ENCODE measurements around the gene PGPEP1. TPM values are rescaled to one million over a fixed set of nuclear protein-coding genes. Genes with fewer than 3 reads are reported as not detected.

PGPEP1 gene
- total RNA-seq, 1 donor from 2014 or later: 5.6 TPM

- Mint-ChIP-seq H3K4me1 (peaks cover 19% of the 10 kb centered on the region), H3K36me3 (ENCODE audit: low read depth) (peaks cover 52% of the 10 kb centered on the region)
Measured at GRCh38 chr19:18312092-18312534, 28.3 kb upstream of the PGPEP1 start.

GRCh38 chr19:18313398-18313797 is 27.0 kb upstream of the PGPEP1 start:
- ChIA-PET POLR2A (interaction anchor here (0.6 to 21.9 kb wide), 3 partner anchors 9 to 36 kb away, joined by 3 to 857 read pairs (median 36); partner anchors contain the start of genes IQCN and JUND), CTCF (interaction anchor here (0.8 to 2.2 kb wide), 2 partner anchors 26 to 34 kb away, joined by 3 to 5 read pairs; no protein-coding TSS in a partner anchor)
- H3K27ac Mint-ChIP-seq: no peak overlapping the region
- H3K9me3 Mint-ChIP-seq: no peaks in the 10 kb centered on the region
- DNase-seq (no peak), ATAC-seq (ENCODE audit: low read depth) (no peak)
- no peak overlapping the region for H3K4me3 Mint-ChIP-seq
- H3K4me1 Mint-ChIP-seq: peaks cover 23% of the 10 kb centered on the region
- H3K36me3 Mint-ChIP-seq (ENCODE audit: low read depth): peaks cover 45% of the 10 kb centered on the region
- intact Hi-C loops (cut with micrococcal nuclease): no loop called here
- TF ChIP-seq, protein P1, sequence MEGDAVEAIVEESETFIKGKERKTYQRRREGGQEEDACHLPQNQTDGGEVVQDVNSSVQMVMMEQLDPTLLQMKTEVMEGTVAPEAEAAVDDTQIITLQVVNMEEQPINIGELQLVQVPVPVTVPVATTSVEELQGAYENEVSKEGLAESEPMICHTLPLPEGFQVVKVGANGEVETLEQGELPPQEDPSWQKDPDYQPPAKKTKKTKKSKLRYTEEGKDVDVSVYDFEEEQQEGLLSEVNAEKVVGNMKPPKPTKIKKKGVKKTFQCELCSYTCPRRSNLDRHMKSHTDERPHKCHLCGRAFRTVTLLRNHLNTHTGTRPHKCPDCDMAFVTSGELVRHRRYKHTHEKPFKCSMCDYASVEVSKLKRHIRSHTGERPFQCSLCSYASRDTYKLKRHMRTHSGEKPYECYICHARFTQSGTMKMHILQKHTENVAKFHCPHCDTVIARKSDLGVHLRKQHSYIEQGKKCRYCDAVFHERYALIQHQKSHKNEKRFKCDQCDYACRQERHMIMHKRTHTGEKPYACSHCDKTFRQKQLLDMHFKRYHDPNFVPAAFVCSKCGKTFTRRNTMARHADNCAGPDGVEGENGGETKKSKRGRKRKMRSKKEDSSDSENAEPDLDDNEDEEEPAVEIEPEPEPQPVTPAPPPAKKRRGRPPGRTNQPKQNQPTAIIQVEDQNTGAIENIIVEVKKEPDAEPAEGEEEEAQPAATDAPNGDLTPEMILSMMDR (IDR thresholded peaks at IDR 0.05): no peak
- no peaks in the 10 kb centered on the region for H3K27me3 Mint-ChIP-seq

More at GRCh38 chr19:18312092-18312534, 28.3 kb upstream of the PGPEP1 start:
- ATAC-seq (ENCODE audit: low read depth): no peak
- DNase-seq: no peak
- ChIA-PET CTCF (interaction anchor here (2.2 kb wide), 1 partner anchor 33 kb away, joined by 5 read pairs; no protein-coding TSS in a partner anchor), POLR2A (interaction anchor here (0.9 to 21.9 kb wide), 2 partner anchors 10 to 34 kb away, joined by 6 to 857 read pairs; partner anchors contain the start of genes IQCN and JUND)
- intact Hi-C loops (cut with micrococcal nuclease): no loop called here
- Mint-ChIP-seq H3K4me3 (no peak overlapping the region), H3K9me3 (no peaks in the 10 kb centered on the region), H3K27me3 (no peaks in the 10 kb centered on the region), H3K27ac (peak overlapping the region; percentile 3)
- TF ChIP-seq, protein P1 (IDR thresholded peaks at IDR 0.05): no peak

DNA sequence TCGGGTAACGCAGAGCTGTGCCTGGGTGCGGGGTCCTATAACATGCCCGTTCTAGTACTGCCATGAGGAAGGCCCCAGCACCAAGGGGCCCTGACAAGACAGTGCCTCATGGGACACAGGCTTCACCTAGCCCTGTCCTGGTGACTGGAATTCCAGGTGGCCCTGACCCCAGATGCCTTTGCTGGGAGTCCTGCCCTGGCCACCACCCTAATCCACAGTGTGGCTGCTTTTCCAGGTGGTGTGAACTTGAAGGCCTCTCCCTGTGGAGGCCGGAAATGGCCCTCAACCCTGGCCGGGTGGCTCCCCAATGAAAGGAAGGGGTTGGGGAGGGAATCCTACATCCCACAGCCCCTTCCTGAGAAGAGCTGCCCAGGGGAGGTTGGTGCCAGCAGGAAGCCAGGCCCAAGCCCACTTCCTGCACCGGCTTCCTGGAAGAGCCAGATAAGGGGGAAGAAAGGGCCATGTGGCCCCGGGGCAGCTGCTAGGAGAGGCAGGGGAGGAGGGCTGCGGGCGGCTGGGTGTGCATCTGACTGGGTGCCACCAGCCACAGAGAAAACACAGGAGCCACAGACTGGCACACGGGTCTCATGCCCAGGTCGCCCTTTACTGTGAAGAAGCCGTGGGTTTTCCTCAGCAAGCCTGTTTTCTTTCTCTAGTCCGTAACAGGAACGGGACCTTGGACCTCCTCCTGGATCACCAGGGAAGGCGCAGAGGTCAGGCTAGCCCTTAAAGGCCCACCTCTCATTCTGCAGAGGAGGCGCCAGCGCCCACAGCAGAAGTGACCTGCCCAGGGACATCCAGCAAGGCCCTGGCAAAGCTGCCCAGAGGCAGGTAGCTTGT is 22.2 kb upstream of the PGPEP1 start:
- intact Hi-C loops (cut with micrococcal nuclease): loop anchor here (1.0 kb wide), 1 partner anchor 13 kb away; no protein-coding TSS in a partner anchor
- POLR2A ChIA-PET: interaction anchor here (0.6 to 21.9 kb wide), 6 partner anchors 12 to 41 kb away, joined by 3 to 857 read pairs (median 23); partner anchors contain the start of genes IQCN and JUND
- Mint-ChIP-seq H3K4me1 (peaks cover 55% of the 10 kb centered on the region), H3K27ac (peak overlapping the region; percentile 59), H3K9me3 (no peaks in the 10 kb centered on the region), H3K36me3 (ENCODE audit: low read depth) (peaks cover 15% of the 10 kb centered on the region), H3K4me3 (no peak overlapping the region), H3K27me3 (no peaks in the 10 kb centered on the region)
- TF ChIP-seq, protein P1 (IDR thresholded peaks at IDR 0.05): no peak
- DNase-seq (no peak), ATAC-seq (ENCODE audit: low read depth) (no peak)
- CTCF ChIA-PET: interaction anchor here (1.2 to 8.4 kb wide), 2 partner anchors 10 to 38 kb away, joined by 3 to 232 read pairs; partner anchors contain the start of gene JUND

GRCh38 chr19:18319591-18320135 is 20.7 kb upstream of the PGPEP1 start:
- TF ChIP-seq, protein P1 (IDR thresholded peaks at IDR 0.05): no peak
- peaks cover 65% of the 10 kb centered on the region for H3K4me1 Mint-ChIP-seq
- H3K36me3 Mint-ChIP-seq (ENCODE audit: low read depth): peaks cover 3% of the 10 kb centered on the region
- ChIA-PET CTCF (interaction anchor here (1.4 to 8.4 kb wide), 2 partner anchors 11 to 40 kb away, joined by 3 to 232 read pairs; partner anchors contain the start of gene JUND), POLR2A (interaction anchor here (1.1 to 21.9 kb wide), 4 partner anchors 15 to 42 kb away, joined by 3 to 857 read pairs (median 101); partner anchors contain the start of genes IQCN and JUND)
- H3K27ac Mint-ChIP-seq: no peak overlapping the region
- intact Hi-C loops (cut with micrococcal nuclease): no loop called here
- H3K4me3 Mint-ChIP-seq: no peak overlapping the region
- no peak for DNase-seq
- ATAC-seq (ENCODE audit: low read depth): no peak
- H3K27me3 Mint-ChIP-seq: no peaks in the 10 kb centered on the region
- no peaks in the 10 kb centered on the region for H3K9me3 Mint-ChIP-seq

Data from activated B cell treated with CpG ODN at 0.5 μM for 24 hours (primary cell).